GM19351 (cell line): ENCODE measurements around the gene TRPM1.

Source experiments
- ATAC-seq: cut with Tn5 transposase; IDR thresholded peaks from one replicate; pipeline ENCODE4 v1.9.1; 2021; ENCODE audit warnings: mild to moderate bottlenecking, moderate library complexity; ENCODE audit not compliant: unreplicated experiment

Gene TRPM1

GRCh38 chr15:31101262-31102038, at the start of gene TRPM1:
Gene TRPM1 (minus strand): TSS chr15:31101725. CDS start chr15:31081355, 20,370 bp downstream.
- ATAC-seq, result no peak

DNA sequence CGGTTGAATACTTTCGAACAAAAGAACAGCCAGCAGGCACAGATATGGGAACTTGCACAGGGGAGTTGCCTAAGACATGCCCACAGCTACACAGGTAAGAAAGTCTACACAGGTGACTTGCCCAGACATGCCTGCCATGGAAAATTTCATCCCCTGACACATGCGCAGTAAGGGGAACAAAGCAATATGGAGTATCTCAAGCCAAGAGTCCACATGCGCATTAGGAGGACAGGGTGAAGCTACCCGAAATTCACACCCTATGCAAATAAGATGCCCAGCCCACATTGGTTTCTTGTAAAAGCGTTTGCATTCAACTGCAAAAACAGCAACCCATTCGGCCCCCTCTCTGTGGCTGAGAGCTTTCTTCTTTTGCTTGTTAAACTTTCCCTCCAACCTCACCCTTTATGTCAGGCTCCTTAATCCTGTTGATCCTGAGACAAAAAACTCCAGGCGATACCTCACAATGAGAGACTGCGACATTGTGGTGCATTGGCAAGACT, 49.3 kb upstream of the TRPM1 start:
- ATAC-seq, result no peak

DNA sequence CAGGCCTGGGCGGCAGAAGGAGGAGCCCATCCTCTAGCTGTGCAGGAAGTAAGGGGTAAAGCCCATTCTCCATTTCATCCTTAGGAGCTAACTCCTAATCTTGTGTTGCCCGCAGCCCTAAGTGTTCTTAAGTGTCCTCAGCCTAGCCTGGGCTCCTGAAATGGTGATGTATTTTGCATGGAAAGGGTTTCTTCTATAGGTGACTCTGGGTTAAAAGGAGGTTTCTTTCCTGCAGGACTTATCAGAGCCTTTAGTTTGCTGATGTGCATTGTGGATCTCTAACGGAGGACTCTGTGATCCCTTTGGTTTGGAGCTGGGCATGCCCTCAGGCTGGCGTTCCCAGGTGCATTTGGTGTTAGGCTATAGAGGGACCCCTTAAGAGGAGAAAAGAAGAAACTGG, 48.5 kb upstream of the TRPM1 start:
- no peak for ATAC-seq

- ATAC-seq, result no peak
These were observed 47.6 kb upstream of the TRPM1 start for GRCh38 chr15:31149088-31149505.

GRCh38 chr15:31148297-31149087, 47.0 kb upstream of the TRPM1 start:
- no peak for ATAC-seq

GRCh38 chr15:31147944-31148296, 46.4 kb upstream of the TRPM1 start:
- ATAC-seq, result no peak

DNA sequence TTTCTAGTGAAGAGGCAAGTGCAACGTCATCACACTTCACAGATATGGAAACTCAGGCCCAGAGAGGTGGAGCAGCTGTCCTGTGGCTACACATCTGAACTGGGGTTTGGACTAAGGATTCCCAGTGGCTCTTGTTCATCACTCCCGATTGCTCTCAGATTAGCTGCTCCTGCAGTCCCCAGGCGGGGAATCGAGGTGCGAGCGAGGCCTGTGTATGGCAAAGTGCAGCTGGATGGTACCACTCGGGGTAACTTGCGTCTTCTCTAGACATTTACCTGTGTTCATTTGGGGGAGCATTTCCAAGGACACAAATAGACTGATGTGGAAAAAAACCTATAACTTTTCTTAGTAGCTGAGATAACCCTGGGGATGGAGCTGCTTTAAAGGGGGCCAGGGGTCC, 45.9 kb upstream of the TRPM1 start:
- ATAC-seq, result no peak

DNA sequence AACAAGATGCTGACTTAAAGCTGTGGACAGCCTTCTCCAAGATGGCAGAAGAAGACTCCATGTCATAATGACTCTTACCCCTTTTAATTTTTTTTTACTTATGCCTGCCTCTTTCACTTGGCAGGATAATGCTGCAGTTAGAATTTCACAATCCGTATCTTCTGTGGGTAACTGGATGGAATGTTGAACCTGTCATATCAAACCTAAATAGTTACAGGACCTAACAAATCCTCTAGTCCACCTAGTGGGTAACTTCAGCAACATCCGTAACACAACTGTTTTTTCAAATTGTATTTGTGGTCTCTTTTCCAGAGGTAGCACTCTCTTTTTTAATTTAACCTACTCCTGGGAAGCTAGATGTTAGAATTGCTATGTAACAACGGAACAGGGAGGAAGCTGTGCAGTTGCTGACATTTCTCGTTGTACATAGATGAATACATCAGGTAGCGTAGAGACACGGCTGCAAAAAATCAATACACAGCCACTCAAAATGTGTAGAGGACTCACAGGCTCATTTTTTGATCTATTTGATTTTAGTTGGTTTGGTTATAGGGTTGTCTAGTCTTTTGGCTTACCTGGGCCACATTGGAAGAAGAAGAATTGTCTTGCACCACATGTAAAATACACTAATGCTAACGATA, 43.9 kb upstream of the TRPM1 start:
- no peak for ATAC-seq

GRCh38 chr15:31141792-31142191, 40.3 kb upstream of the TRPM1 start:
- ATAC-seq, result no peak

DNA sequence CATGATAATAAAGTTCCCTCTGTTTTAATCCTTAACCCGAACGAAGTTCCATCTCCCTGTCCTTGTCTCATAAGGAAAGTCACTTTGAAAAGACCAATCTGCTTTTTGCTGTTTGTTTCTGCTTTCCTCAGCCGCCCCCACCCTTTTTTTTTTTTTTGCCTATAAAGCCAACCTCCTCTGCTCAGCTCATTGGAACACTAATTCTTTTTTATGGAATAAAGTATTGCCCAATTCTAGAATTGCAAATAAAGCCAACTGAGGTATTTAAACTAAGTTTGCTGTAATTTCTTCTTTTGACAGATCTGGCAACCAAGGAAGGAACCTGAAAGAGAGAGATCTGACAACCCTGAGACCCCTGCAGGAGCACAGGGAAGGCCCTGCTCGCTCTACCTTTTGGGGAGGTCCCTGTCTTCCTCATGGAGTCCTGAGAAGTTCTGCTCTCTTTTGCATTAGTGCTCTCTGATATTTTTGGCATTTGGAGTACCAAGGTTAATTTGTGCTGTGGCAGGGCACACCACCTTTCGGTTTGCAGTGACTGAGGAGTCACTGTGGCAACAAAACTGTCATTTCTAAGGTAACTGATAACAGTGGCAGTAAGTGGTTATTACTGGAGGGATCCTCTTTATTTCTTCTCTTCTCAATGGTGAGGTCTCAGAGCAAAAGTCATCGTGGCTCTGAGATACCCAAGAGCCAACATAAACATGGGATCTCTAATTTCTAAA, 35.2 kb upstream of the TRPM1 start:
- ATAC-seq, result no peak

- no peak for ATAC-seq
These were observed 34.5 kb upstream of the TRPM1 start for GRCh38 chr15:31136016-31136415.

- ATAC-seq, result no peak
These were observed 34.0 kb upstream of the TRPM1 start for GRCh38 chr15:31135523-31135922.

DNA sequence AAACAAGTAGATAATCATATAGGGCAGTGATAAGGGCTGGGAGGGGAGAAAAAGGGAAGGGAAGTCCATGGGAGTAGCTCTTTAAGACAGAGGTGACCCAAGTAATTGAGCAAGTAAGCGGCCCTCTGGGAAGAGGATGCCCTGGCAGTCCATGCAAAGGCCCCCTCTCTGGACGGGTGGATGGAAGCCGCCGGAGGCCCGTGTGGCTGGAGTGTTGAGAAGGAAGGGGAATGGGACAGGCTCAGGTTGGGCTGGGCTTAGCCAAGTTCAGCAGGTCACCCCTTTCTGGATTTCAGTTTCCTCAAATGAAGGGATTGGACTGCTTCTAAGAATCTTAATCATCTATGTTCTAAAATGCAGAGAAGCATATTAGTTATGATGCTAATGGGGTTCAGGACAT, 32.4 kb upstream of the TRPM1 start:
- ATAC-seq, result no peak

DNA sequence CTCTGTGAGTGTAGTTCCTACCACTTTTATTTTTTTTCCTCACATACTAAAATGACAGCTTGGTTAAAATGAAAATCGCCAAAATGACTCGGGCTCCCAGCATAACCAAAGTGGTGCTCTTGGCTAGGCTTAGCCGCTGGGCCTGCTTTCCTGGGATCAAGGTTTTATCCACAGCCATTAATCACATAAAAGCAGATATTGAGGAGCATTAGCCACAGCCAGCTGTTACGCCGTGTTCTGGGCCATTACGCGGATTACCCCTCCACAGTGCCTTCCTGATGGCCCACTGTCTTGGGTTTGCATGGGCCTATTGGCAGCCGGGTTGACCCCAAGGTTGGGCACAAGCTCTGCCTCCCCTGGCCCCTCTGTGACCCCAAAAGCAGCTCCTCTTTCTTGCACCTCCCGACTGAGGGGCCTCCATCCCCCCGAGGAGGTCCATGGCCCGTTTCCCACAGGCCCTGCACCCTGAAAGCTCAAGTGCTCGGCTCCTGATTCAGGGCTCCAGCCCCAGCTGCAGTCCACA, 30.4 kb upstream of the TRPM1 start:
- no peak for ATAC-seq

DNA sequence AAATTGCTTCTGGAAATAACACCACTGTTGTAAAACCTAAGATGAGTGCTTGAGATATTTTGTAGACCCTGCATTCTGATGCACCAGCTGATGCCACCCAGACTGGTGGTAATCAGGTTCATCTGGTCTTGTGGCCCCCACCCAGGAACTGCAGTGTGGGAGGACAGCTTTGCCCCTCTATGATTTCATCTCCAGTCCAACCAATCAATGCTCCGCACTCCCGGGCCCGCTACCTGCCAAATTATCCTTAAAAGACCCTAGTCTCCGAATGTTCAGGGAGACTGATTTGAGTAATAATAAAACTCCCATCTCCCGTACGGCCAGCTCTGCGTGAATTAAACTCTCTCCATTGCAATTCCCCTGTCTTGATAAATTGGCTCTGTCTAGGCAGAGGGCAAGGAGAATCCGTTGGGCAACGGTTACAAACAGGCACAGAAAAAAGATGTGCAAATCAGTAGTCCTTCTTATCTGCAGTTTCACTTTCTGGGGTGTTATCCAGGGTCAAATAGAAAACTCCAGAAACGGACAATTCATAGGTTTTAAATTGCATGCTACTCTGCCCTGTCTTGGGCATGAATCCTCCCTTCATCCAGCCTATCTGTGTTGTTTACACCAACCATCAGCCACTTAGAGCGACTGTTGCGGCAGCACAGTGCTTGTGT, 29.2 kb upstream of the TRPM1 start:
- no peak for ATAC-seq

DNA sequence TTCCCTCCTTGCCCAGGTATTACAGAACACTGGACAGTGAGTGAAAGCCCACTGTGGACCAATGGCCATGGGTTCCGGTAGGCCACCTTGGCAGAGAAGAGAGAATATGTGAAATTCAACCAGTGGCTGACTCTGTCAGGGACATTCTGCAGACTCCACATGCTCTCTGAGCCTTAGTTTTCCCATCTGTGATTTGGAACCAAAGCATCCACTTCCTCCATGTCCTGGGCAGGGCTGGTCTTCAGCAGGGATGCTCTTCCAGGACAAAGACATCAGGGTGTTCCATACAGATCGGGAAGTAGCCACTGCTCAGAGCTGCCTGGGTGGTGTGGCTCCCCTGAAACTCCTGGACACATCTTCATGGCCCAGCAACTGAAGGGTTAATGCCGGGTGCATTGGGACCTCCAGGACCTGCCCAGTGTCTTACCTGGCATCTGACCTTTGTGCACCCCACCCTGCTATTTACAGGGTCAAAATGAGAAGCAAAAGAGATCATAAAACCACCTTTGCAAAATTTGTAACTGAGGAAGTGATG, 28.3 kb upstream of the TRPM1 start:
- ATAC-seq, result no peak

DNA sequence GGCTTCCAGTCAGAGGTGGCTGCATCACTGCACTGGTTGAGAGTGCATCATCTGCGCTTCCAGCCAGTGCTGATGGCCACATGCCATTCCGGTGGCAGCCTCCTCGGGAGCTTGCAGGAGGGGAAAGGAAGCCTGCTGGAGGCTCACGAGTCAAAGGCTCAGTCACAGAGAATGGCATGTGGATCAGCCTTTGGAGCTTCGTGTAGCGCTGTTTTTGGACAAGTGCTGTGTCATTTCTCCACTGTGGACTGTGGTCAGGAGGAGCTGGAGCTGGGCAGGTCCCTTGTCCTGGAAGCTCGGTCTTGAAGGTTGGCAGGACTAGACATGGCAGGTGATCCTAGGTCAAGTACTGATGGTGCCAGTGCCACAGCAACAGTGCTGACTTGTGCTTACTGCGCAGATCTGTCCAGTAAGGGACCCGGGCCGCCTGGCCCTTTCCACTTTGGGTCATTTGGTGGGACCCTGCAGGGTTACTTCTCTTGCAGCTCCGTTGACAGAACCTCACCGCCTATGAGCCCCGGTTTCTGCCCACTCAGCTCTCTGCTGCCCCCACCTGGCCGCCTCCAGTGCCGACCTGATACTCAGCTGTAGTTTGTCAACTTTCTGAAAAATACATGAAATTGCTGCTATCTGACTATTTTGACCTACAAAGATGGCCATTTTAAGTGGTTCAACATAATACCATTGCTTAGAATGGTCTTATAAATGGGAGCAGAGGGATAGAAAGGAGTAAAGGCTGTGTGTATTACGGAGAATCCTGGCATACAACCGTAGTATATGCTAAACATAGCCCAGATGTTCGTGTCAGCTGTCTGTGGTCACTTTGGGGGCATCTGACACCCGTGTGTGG, 27.6 kb upstream of the TRPM1 start:
- ATAC-seq, result peak; percentile 66

- ATAC-seq, result no peak
These were observed 27.0 kb upstream of the TRPM1 start for GRCh38 chr15:31128477-31128876.
